Stromal cell of bone marrow (primary cell): ENCODE data around the gene LRP2BP.
"Not testable (repeated sequence)": the region's sequence is repeated elsewhere in the genome, so short reads cannot be mapped to it uniquely, and the experiment has no call there.

Experiments
- DNase-seq: peaks from one replicate; pipeline ENCODE4 v3.0.0-alpha.2; 2012; ENCODE audit warnings: low read depth

The LRP2BP gene

DNA sequence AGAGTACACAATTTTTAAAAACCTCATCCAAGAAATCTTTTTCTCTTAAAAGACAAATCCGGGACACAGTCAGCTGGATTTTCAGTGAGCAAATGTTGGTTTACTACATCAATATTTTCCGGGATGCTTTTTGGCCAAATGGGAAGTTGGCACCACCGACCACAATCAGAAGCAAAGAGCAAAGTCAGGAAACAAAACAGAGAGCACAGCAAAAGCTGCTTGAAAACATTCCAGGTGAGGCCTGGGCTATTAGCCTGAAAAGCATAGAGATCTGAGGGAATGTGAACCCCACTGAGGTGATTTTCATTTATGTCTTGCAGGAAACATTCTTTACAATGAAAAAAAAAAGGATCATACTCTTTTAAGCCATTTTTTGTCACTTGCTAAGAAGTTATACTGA lies 33.9 kb downstream of the LRP2BP start:
- DNase-seq, result no peak

DNA sequence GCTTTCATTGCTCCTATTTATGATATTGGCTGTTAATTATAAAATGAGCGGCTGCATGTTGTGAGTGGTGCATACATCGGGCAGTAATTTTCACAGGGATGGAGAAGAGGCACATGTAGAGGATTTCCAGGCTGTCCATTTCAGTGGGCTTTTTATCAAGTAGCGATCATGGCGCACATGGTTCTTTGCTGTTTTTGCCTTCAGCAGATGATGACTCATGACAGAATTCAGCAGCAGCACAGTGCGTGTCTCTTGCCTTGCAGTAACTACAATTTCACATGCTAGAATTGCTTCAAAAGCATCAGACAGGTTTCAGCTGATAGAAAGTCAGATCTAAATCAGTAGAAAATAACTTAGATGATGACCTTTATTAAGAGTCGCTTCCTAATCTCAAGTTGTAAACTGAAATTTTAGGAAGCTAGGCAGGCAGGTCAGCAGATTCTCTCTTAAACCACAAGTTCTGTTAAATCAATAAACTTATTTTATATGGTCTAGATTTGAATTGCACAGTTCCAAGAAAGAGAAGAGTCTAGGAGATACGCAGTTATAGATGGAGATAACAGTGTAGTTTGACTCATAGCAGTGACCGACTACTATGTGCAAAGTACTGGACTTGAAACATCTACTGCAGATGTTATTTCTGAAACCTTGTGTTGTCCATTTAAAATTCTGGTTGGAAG lies 35.8 kb downstream of the LRP2BP start:
- DNase-seq, result no peak

- no peak for DNase-seq
Observed at GRCh38 chr4:185358959-185359358, 36.8 kb downstream of the LRP2BP start.

- no peak for DNase-seq
Observed at GRCh38 chr4:185358514-185358913, 37.2 kb downstream of the LRP2BP start.

DNA sequence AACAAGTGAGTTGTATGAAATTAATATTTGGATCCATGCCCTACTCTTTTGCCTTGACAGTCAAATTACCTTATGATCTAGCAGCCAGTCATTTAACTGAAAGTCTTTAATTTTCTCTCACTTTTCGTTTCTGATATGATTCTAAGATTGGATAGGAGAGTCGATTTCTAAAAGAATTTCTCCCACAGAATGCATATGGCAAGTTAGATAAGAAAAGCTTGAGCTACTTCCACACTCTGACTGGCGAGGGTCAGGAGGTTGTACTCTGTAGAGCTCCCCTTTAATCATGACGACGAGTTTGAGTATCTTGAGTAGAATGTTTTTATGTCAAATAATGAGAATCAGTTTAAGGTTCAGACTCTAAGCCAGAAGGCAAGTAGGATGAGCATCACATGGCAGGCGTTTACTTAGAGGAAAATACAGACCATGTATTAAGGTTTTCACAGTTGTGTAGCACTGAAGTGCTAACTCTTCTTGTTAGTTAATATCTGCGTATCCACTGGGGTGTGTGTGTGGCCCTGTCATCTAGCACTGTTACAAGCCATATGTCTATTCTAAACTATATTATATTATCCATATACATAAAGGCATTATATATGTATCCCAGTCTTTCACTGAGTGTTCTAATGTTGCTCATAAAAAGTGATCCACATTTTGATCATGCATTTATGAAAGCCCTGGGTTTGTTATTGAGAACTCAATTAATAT lies 37.8 kb downstream of the LRP2BP start:
- no peak for DNase-seq

- DNase-seq, result no peak
Observed at GRCh38 chr4:185357211-185357610, 38.5 kb downstream of the LRP2BP start.

DNA sequence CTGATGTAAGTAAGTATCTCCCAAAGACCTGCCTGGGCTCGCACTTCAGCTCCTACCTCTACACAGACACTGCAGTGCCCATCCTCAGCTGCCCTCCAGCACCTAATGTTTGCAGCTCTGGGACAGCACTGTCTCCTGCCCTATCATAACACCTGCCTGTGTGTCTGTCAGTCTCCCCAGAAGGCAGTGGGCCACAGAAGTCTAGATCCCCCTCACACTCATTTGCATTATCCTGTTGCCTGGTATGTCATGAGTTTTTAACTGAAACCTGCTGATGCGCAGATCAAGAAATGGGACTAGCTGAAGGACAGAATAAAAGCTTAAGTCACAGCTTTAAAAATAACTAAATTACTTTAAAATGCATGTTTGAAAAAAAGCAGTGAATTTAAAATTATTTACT lies 43.0 kb downstream of the LRP2BP start:
- no peak for DNase-seq

DNA sequence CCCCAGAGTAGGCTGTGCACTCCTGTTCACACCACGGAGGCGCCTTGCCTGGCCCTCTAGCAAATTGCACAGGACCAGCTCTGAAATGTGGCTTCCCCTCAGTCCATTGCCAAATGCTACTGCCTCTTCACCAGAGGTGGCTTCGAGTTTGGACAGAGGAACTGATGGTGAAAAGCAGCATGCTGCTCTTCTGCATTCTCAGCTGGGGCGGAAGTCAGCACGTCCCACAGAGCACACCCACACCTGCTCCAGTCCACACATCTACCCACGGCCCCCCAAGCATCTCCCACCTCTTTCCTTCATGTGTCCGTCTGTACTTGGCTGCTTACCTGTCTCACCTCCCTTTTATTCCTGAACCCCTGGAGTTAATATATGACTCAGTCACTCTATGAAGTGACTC lies 43.5 kb downstream of the LRP2BP start:
- no peak for DNase-seq

- DNase-seq, result no peak
Observed at GRCh38 chr4:185351691-185352090, 44.0 kb downstream of the LRP2BP start.

- no peak for DNase-seq
Observed at GRCh38 chr4:185346975-185347601, 48.6 kb downstream of the LRP2BP start.

DNA sequence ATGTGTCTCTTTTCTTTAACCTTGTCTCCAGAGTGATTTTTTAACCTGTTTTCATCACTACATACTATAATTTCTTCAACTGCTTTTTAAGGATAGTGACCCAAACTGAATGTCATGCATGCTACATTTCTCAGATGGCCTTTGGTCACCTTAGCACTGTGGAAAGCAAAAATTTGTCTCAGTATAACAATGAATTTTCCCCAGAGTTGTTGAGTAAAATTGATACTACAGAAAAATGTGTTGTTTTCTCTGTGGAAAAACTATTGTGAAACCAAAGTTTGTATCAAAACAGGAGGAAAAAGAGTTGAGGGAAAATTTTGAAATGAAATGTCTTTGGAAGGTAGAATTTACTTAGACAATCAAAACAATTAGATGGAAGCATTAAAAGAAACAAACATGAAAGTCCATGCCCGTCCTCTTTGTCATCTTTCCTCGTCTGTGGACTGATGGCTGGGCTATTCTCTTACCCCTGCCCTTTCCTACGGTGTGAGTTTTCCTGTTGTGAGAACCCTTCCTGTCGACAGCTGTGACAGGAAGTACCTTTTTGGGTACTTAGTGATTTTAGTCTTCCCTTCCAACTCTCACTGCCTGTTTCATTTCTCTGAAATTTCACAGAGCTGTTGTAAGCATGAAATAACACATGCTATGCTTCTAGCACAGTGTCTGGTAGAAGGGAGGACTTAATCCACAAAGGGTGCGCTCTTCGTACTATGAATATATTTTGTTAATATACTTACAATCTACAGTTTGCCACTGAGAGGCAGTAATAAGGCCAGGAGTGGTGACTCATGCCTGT lies 50.8 kb downstream of the LRP2BP start:
- DNase-seq, result no peak

GRCh38 chr4:185343726-185344581 lies 51.8 kb downstream of the LRP2BP start:
- DNase-seq, result no peak

GRCh38 chr4:185341841-185342240 lies 53.9 kb downstream of the LRP2BP start:
- DNase-seq, result no peak

- no peak for DNase-seq
Observed at GRCh38 chr4:185341377-185341776, 54.3 kb downstream of the LRP2BP start.

DNA sequence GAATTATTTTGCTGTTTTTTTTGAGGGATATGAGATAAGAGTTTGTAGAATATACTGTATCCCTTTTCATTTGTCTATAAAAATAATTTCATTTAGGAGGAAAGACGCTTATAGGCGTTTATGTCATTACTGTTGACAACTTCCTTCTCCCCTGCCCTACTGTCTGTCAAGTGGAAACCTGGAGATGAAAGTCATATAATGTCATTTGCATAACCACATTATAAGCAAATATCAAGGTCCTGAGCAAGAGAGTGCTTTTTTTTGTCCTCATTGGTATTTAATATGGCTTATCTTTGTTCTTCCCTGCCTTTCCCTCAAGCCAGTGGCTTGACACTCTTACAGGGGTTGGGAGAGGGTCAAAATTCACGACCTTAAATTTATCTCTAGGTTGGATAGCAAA lies 55.8 kb downstream of the LRP2BP start:
- DNase-seq, result no peak

GRCh38 chr4:185335579-185335978 lies 60.1 kb downstream of the LRP2BP start:
- no peak for DNase-seq

DNA sequence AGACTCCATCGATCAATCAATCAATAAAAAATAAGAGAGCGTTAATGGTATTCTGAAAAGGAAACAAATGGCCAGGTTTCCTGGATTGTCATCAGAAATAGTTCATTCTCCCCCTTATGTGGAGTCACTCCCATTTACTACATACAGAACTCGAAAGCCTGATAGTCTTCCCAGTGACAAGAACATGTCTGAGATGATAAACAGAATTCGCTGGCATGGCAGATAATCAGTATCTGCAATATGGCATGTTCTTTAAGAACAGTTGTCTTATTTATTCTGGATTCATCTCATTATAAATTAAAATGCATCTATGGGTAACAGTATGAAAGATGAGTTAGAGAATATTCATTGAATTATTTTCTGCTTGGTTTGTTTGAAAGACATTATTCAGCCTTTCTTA lies 61.4 kb downstream of the LRP2BP start:
- no peak for DNase-seq

DNA sequence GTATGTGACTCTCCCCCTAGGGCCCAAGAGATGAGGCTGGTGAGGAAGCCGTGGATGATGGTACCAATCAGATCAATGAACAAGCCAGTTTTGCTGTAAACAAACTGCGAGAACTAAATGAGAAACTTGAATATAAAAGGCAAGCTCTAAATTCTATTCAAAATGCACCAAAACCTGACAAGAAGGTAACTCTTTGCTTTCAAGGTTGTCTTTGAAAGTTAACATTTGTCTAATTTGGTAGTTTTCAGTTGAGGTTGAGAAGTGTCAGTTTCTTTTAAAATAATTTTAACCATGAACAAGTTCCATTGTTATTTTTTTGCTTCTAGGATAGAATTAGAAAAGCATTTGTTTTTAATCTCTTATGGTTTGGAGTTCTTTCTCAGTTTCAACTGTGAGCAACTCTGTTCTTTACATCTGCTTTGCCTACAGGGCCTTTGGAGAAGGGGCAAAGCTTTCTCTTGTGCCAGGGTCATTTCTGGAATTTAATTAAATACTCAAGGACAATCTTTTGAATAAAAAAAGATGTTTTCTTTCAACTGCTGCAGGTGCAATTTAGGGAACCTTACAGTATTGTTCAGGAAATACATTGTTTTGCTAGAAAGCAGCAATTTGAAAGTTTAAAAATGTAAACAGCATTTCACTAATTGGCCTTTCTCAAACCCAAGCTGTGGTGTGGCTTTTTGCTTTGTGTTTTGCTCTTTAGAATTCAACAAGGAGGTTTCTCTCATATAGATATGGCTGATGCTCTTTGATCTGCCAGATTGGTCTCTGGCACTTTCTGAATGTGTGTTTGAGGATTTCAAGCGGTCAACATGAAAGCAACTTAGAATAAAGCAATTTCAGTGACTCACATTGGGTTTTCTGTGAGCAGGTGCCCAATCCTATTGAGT lies 62.9 kb downstream of the LRP2BP start:
- DNase-seq, result no peak

GRCh38 chr4:185329879-185330510 lies 65.7 kb downstream of the LRP2BP start:
- not testable (repeated sequence) for DNase-seq

GRCh38 chr4:185328586-185328985 lies 67.1 kb downstream of the LRP2BP start:
- no peak for DNase-seq
